ENCODE data around the gene GPR132. TPM values are rescaled to one million over a fixed set of nuclear protein-coding genes. Genes with fewer than 3 reads are reported as not detected.

GPR132 gene
- total and polyA plus RNA-seq, 2 of the 8 experiments (the other 6 are each of a cell fraction or from before 2014, with no cell fraction given) = 0.11 TPM; not detected in 1

DNA sequence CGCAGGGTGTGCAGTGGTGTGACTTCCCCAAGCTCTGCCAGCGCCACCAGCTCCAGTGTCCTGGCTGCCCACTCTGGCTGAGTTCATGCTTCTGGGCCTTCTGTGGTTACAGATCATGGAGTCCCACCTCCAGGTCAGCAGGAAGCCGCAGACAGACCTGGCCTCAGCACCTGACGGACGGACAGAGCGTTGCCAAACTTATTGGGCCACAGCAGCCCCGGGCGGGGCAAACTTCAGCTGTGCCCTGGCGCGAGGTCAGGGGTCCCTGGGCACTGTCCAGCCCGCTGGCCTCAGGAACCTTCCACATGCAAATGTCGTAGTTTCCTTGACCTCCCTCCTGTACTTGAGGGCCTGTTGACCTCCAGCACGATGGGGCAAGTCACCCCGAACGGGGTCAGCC lies 11.2 kb downstream of the GPR132 start:
- Histone ChIP-seq H3K56ac (replicated peaks; ENCODE audit: insufficient read length, low read depth, low read length) (no peak overlapping the region), H3K23ac (ENCODE audit: insufficient read length) (no peak overlapping the region), H3K27me3 (replicated peaks in 1 of 4; ENCODE audit: control insufficient read depth in 3 of 4, extremely low read depth in 1 of 4, insufficient read depth in 3 of 4, low read length in 3 of 4) (peaks cover 2 to 27% (median 19%) of the 10 kb centered on the region in 4 experiments; a peak in 5 of 7 replicates), H2BK120ac (replicated peaks; ENCODE audit: low read depth, low read length) (no peak overlapping the region), H3K9me3 (ENCODE audit: insufficient read depth in 2 of 2, low read depth in 1 of 2, low read length in 1 of 2) (no peaks in the 10 kb centered on the region), H3K18ac (ENCODE audit: extremely low read depth, low read length) (no peak overlapping the region), H3K23me2 (ENCODE audit: low read depth, low read length) (peaks cover 7% of the 10 kb centered on the region; the same call in 1 of the 2 replicates), H3K79me2 (ENCODE audit: control insufficient read depth in 1 of 2, insufficient read depth in 2 of 2, low read length in 2 of 2) (no peaks in the 10 kb centered on the region), H2BK5ac (ENCODE audit: low read depth, low read length) (no peak overlapping the region), H2BK12ac (ENCODE audit: low read depth, low read length) (no peak overlapping the region), H4K5ac (ENCODE audit: insufficient read length, low read depth, low read length) (no peak overlapping the region), H4K20me1 (replicated peaks in 1 of 2; ENCODE audit: control insufficient read depth in 1 of 2, insufficient read depth in 2 of 2, low read length in 2 of 2) (no peaks in the 10 kb centered on the region), H4K8ac (ENCODE audit: extremely low read depth, insufficient read depth, low read length) (no peak overlapping the region), H3K4me2 (ENCODE audit: insufficient read depth in 1 of 2, low read depth in 2 of 2, low read length in 2 of 2) (no peak overlapping the region), H4K91ac (replicated peaks; ENCODE audit: insufficient read length, low read length) (no peak overlapping the region), H3K14ac (ENCODE audit: insufficient read length) (no peak overlapping the region), H3K4me1 (replicated peaks in 1 of 4; ENCODE audit: control insufficient read depth in 3 of 4, insufficient read depth in 4 of 4, low read length in 3 of 4) (peaks cover 0 to 19% (median 14%) of the 10 kb centered on the region in 4 experiments; a peak in 6 of 7 replicates), H3K36me3 (ENCODE audit: control insufficient read depth in 2 of 4, insufficient read depth in 4 of 4, low read length in 3 of 4) (no peaks in the 10 kb centered on the region), H3K79me1 (ENCODE audit: low read depth, low read length) (no peaks in the 10 kb centered on the region), H2BK20ac (ENCODE audit: low read length) (no peak overlapping the region), H2BK15ac (ENCODE audit: low read length) (no peak overlapping the region), H3K4ac (replicated peaks; ENCODE audit: insufficient read length, low read depth, low read length) (no peak overlapping the region), H3K4me3 (ENCODE audit: extremely low read depth in 1 of 4, insufficient read depth in 2 of 4, low read depth in 3 of 4, low read length in 4 of 4) (no peak overlapping the region), H3K9ac (replicated peaks in 1 of 4; ENCODE audit: extremely low read depth in 1 of 4, low read depth in 3 of 4, low read length in 3 of 4) (no peak overlapping the region), H2AK5ac (ENCODE audit: low read depth, low read length) (no peak overlapping the region), H3K27ac (ENCODE audit: low read depth, low read length) (no peak overlapping the region), H2AFZ (ENCODE audit: low read length) (no peak overlapping the region)
- no peak for TF ChIP-seq TAF7 (optimal IDR thresholded peaks at IDR 0.05; ENCODE audit: borderline replicate concordance, low read depth, low read length)
- no peak for TF ChIP-seq CHD1 (IDR thresholded peaks at IDR 0.05; ENCODE audit: low read depth, low read length)
- TF ChIP-seq SRF (IDR thresholded peaks at IDR 0.05; ENCODE audit: low read depth, low read length) = no peak
- no peak for TF ChIP-seq BCL11A (IDR thresholded peaks at IDR 0.05; ENCODE audit: low read depth in 2 of 2, low read length in 2 of 2)
- no peak for TF ChIP-seq RXRA (IDR thresholded peaks at IDR 0.05; ENCODE audit: insufficient read depth, low read depth, low read length)
- no peak for TF ChIP-seq JUN (IDR thresholded peaks at IDR 0.05; ENCODE audit: low read depth, low read length)
- no peak for TF ChIP-seq SAP30 (IDR thresholded peaks at IDR 0.05; ENCODE audit: insufficient read depth, insufficient replicate concordance, low read length)
- no peak for TF ChIP-seq HDAC6 (IDR thresholded peaks at IDR 0.05; ENCODE audit: low read depth, low read length)
- TF ChIP-seq YY1 (IDR thresholded peaks at IDR 0.05; ENCODE audit: low read depth, low read length) = no peak
- no peak for TF ChIP-seq SIN3A (conservative IDR thresholded peaks at IDR 0.05 in 1 of 2, IDR thresholded peaks at IDR 0.05 in 1 of 2; ENCODE audit: low read depth in 1 of 2, low read length in 2 of 2)
- TF ChIP-seq, protein P1, sequence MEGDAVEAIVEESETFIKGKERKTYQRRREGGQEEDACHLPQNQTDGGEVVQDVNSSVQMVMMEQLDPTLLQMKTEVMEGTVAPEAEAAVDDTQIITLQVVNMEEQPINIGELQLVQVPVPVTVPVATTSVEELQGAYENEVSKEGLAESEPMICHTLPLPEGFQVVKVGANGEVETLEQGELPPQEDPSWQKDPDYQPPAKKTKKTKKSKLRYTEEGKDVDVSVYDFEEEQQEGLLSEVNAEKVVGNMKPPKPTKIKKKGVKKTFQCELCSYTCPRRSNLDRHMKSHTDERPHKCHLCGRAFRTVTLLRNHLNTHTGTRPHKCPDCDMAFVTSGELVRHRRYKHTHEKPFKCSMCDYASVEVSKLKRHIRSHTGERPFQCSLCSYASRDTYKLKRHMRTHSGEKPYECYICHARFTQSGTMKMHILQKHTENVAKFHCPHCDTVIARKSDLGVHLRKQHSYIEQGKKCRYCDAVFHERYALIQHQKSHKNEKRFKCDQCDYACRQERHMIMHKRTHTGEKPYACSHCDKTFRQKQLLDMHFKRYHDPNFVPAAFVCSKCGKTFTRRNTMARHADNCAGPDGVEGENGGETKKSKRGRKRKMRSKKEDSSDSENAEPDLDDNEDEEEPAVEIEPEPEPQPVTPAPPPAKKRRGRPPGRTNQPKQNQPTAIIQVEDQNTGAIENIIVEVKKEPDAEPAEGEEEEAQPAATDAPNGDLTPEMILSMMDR (IDR thresholded peaks at IDR 0.05; ENCODE audit: control extremely low read depth in 1 of 3, insufficient read depth in 1 of 3, low read depth in 1 of 3, low read length in 3 of 3) = no peak
- FAIRE-seq = no peak
- ChIA-PET CTCF (ENCODE audit: partially characterized antibody) (interaction anchor here (0.6 to 2.7 kb wide), 7 partner anchors 10 to 286 kb away, joined by 3 to 9 read pairs (median 4); no protein-coding TSS in a partner anchor), POLR2A (ENCODE audit: partially characterized antibody) (no interaction called here)
- no peak for DNase-seq (ENCODE audit: low read depth in 1 of 2, low spot score in 2 of 2)
- 91% methylated on average over 9 of the region's 15 CpGs; no CpG with 5 or more reads in 1 of the 2 experiments for WGBS, 2 experiments (ENCODE audit: extremely low coverage in 1 of 2, insufficient coverage in 1 of 2, insufficient read length in 1 of 2, insufficient replicate concordance in 2 of 2, low coverage in 1 of 2, low lambda C conversion rate in 2 of 2, missing lambda C conversion rate in 1 of 2)

Measured in H1 (cell line).